ENCODE measurements around the gene PPP2R5C.
A peak's percentile ranks its signal among the peaks of the same experiment; 100 is the strongest.

The PPP2R5C gene

DNA sequence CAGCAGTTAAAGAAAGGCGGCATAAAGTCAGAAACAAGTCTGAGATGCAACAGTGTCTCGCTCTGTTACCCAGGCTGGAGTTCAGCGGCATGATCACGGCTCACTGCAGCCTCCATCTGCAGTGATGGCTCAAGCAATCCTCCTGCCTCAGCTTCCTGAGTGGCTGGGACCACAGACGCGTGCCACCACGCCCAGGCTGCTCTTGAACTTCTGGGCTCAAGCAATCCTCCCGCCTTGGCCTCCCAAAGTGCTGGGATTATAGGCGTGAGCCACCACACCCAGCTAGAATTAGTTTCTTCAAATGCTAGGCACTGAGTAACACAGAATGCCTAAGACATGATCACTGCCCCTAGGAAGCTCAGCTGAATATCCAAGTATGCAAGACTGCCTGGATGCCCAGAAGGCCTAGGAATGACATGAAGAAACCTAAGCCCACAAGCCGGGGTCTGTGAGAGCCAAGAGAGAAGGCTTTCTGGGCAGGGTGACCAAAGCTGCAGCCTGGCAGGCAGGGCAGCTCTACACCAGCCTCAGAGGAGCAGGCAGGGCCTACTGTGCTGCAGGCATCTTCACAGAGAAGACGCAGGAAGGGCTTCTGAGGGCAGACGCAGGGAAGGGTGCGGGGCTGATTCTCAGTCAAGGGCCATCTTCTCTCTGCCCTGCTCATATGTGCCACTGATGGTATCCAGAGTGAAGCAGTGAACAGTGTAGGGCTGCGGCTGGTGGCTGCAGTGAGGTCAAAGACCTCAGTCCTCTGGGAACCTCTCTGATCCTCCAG is 4.3 kb upstream of the PPP2R5C start:
- Histone ChIP-seq H3K27ac (ENCODE audit: low read depth, low read length, severe bottlenecking) (no peak overlapping the region), H3K4me3 (ENCODE audit: extremely low read depth, insufficient read depth, low read length, poor library complexity, severe bottlenecking) (no peak overlapping the region), H3K9me3 (ENCODE audit: control insufficient read depth, low read length) (no peaks in the 10 kb centered on the region), H3K36me3 (ENCODE audit: control insufficient read depth, insufficient read depth, low read length) (no peaks in the 10 kb centered on the region), H3K4me1 (ENCODE audit: control insufficient read depth, insufficient read depth, low read length, poor library complexity, severe bottlenecking) (no peaks in the 10 kb centered on the region)
- WGBS, 2 experiments (ENCODE audit: insufficient coverage in 2 of 2): 91 to 92% methylated on average over 9 to 13 of the region's 14 CpGs

DNA sequence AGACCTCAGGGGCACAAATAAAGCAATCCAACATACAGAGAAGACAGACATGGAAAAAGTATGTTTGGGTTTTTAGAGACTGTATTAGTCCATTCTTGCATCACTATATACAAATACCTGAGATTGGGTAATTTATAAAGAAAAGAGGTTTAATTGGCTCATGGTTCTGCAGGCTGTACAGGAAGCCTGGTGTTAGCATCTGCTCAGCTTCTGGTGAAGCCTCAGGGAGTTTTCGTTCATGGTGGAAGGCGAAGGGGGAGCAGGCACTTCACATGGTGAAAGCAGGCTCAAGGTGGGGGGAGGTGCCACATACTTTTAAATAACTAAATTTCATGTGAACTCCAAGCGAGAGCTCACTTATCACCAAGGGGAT is 3.7 kb upstream of the PPP2R5C start:
- Histone ChIP-seq H3K36me3 (ENCODE audit: control insufficient read depth, insufficient read depth, low read length) (no peaks in the 10 kb centered on the region), H3K27ac (ENCODE audit: low read depth, low read length, severe bottlenecking) (no peak overlapping the region), H3K4me3 (ENCODE audit: extremely low read depth, insufficient read depth, low read length, poor library complexity, severe bottlenecking) (no peak overlapping the region), H3K9me3 (ENCODE audit: control insufficient read depth, low read length) (no peaks in the 10 kb centered on the region), H3K4me1 (ENCODE audit: control insufficient read depth, insufficient read depth, low read length, poor library complexity, severe bottlenecking) (no peaks in the 10 kb centered on the region)
- 83 to 100% methylated on average over 1 of the region's 3 CpGs for WGBS, 2 experiments (ENCODE audit: insufficient coverage in 2 of 2)

GRCh38 chr14:101758913-101759593 is 2.5 kb upstream of the PPP2R5C start:
- Histone ChIP-seq H3K9me3 (ENCODE audit: control insufficient read depth, low read length) (no peaks in the 10 kb centered on the region), H3K4me1 (ENCODE audit: control insufficient read depth, insufficient read depth, low read length, poor library complexity, severe bottlenecking) (no peaks in the 10 kb centered on the region), H3K27ac (ENCODE audit: low read depth, low read length, severe bottlenecking) (no peak overlapping the region), H3K4me3 (ENCODE audit: extremely low read depth, insufficient read depth, low read length, poor library complexity, severe bottlenecking) (no peak overlapping the region), H3K36me3 (ENCODE audit: control insufficient read depth, insufficient read depth, low read length) (peaks cover 7% of the 10 kb centered on the region)
- WGBS, 2 experiments (ENCODE audit: insufficient coverage in 2 of 2): 79 to 92% methylated on average over 16 of the region's 16 CpGs

- WGBS, 2 experiments (ENCODE audit: insufficient coverage in 2 of 2): 2 to 16% methylated on average over 24 to 33 of the region's 63 CpGs
- Histone ChIP-seq H3K27ac (ENCODE audit: low read depth, low read length, severe bottlenecking) (no peak overlapping the region), H3K36me3 (ENCODE audit: control insufficient read depth, insufficient read depth, low read length) (peaks cover 8% of the 10 kb centered on the region), H3K4me3 (ENCODE audit: extremely low read depth, insufficient read depth, low read length, poor library complexity, severe bottlenecking) (peak overlapping the region; percentile 72), H3K9me3 (ENCODE audit: control insufficient read depth, low read length) (no peaks in the 10 kb centered on the region), H3K4me1 (ENCODE audit: control insufficient read depth, insufficient read depth, low read length, poor library complexity, severe bottlenecking) (no peaks in the 10 kb centered on the region)
These were observed 1.1 kb upstream of the PPP2R5C start for GRCh38 chr14:101760138-101761011.

DNA sequence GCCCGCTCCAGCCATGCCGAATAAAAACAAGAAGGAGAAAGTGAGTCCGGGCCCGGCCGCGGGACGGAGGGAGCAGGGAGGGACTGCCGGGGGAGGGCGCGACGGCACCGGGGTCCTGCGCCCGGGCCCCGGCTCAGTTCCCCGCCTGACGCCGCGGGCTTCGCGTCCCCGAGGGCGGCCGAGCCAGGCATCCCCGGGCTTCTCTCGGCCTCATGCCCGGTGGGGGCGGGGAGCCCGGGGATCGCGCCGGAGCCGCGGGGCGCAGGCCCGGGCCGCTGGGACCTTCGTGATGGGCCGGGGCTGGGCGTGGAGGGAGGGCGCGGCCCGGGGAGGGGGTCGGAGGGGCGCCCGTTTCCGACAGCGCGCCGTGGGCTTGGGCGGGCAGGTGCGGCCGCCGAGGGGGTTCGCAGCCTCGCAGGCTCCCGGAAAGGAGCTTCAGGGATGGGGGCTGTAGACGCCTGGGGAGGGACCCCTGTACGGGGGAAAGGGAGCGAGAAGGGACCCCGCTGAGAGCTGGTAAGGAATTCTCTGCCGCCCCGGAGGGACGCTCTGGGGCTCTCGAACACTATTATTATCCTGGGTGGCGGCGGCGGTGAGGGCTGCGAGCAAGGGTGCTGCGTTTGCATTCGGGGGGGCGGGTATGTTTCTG is 496 bp downstream of the PPP2R5C start:
- Histone ChIP-seq H3K4me1 (ENCODE audit: control insufficient read depth, insufficient read depth, low read length, poor library complexity, severe bottlenecking) (no peaks in the 10 kb centered on the region), H3K4me3 (ENCODE audit: extremely low read depth, insufficient read depth, low read length, poor library complexity, severe bottlenecking) (peak overlapping the region; percentile 68), H3K36me3 (ENCODE audit: control insufficient read depth, insufficient read depth, low read length) (peaks cover 19% of the 10 kb centered on the region), H3K9me3 (ENCODE audit: control insufficient read depth, low read length) (no peaks in the 10 kb centered on the region), H3K27ac (ENCODE audit: low read depth, low read length, severe bottlenecking) (peak overlapping the region; percentile 10)
- WGBS, 2 experiments (ENCODE audit: insufficient coverage in 2 of 2): 0 to 2% methylated on average over 16 to 49 of the region's 72 CpGs

GRCh38 chr14:101762530-101763101 is 1.1 kb downstream of the PPP2R5C start:
- Histone ChIP-seq H3K27ac (ENCODE audit: low read depth, low read length, severe bottlenecking) (no peak overlapping the region), H3K4me3 (ENCODE audit: extremely low read depth, insufficient read depth, low read length, poor library complexity, severe bottlenecking) (peak overlapping the region; percentile 68), H3K9me3 (ENCODE audit: control insufficient read depth, low read length) (no peaks in the 10 kb centered on the region), H3K4me1 (ENCODE audit: control insufficient read depth, insufficient read depth, low read length, poor library complexity, severe bottlenecking) (no peaks in the 10 kb centered on the region), H3K36me3 (ENCODE audit: control insufficient read depth, insufficient read depth, low read length) (peaks cover 19% of the 10 kb centered on the region)
- WGBS, 2 experiments (ENCODE audit: insufficient coverage in 2 of 2): 73% methylated on average over 2 of the region's 4 CpGs; no CpG with 5 or more reads in 1 of the 2 experiments

- 87 to 95% methylated on average over 4 to 6 of the region's 10 CpGs for WGBS, 2 experiments (ENCODE audit: insufficient coverage in 2 of 2)
- Histone ChIP-seq H3K36me3 (ENCODE audit: control insufficient read depth, insufficient read depth, low read length) (peaks cover 19% of the 10 kb centered on the region), H3K27ac (ENCODE audit: low read depth, low read length, severe bottlenecking) (no peak overlapping the region), H3K4me1 (ENCODE audit: control insufficient read depth, insufficient read depth, low read length, poor library complexity, severe bottlenecking) (no peaks in the 10 kb centered on the region), H3K9me3 (ENCODE audit: control insufficient read depth, low read length) (no peaks in the 10 kb centered on the region), H3K4me3 (ENCODE audit: extremely low read depth, insufficient read depth, low read length, poor library complexity, severe bottlenecking) (no peak overlapping the region)
These were observed 2.6 kb downstream of the PPP2R5C start for GRCh38 chr14:101763941-101764709.

- H3K4me3 ChIP-seq (ENCODE audit: extremely low read depth, insufficient read depth, low read length, poor library complexity, severe bottlenecking): no peak overlapping the region
- H3K9me3 ChIP-seq (ENCODE audit: control insufficient read depth, low read length): no peaks in the 10 kb centered on the region
- peaks cover 19% of the 10 kb centered on the region for H3K36me3 ChIP-seq (ENCODE audit: control insufficient read depth, insufficient read depth, low read length)
- peaks cover 3% of the 10 kb centered on the region for H3K4me1 ChIP-seq (ENCODE audit: control insufficient read depth, insufficient read depth, low read length, poor library complexity, severe bottlenecking)
- WGBS, 2 experiments (ENCODE audit: insufficient coverage in 2 of 2): 79 to 89% methylated on average over 1 to 6 of the region's 7 CpGs
- no peak overlapping the region for H3K27ac ChIP-seq (ENCODE audit: low read depth, low read length, severe bottlenecking)
These were observed 6.3 kb downstream of the PPP2R5C start for GRCh38 chr14:101767618-101768362.

GRCh38 chr14:101770183-101770582 is 8.7 kb downstream of the PPP2R5C start:
- WGBS, 2 experiments (ENCODE audit: insufficient coverage in 2 of 2): 92% methylated on average over 3 of the region's 3 CpGs; no CpG with 5 or more reads in 1 of the 2 experiments
- H3K36me3 ChIP-seq (ENCODE audit: control insufficient read depth, insufficient read depth, low read length): peaks cover 11% of the 10 kb centered on the region
- H3K4me1 ChIP-seq (ENCODE audit: control insufficient read depth, insufficient read depth, low read length, poor library complexity, severe bottlenecking): peaks cover 3% of the 10 kb centered on the region
- H3K4me3 ChIP-seq (ENCODE audit: extremely low read depth, insufficient read depth, low read length, poor library complexity, severe bottlenecking): no peak overlapping the region
- no peaks in the 10 kb centered on the region for H3K9me3 ChIP-seq (ENCODE audit: control insufficient read depth, low read length)
- no peak overlapping the region for H3K27ac ChIP-seq (ENCODE audit: low read depth, low read length, severe bottlenecking)
